Stimulated activated CD4-positive, alpha-beta T cell treated with anti-CD3 and anti-CD28 coated beads, Interleukin-12 subunit alpha, Interleukin-12 subunit beta, amount 100 ng/mL, for 24 hours (primary cell): ENCODE measurements around the gene AHI1.

ENCODE experiments used
- DNase-seq, 2 experiments: peaks; one replicate each; pipeline ENCODE4 v3.0.0-alpha.2; 2020; ENCODE audit warnings: low read depth in 2 of 2

Gene AHI1

GRCh38 chr6:135328136-135328535 is 169.4 kb downstream of the AHI1 start:
- DNase-seq: no peak

- DNase-seq: no peak
Observed at GRCh38 chr6:135325624-135326424, 171.7 kb downstream of the AHI1 start.

GRCh38 chr6:135324531-135324930 is 173.0 kb downstream of the AHI1 start:
- no peak for DNase-seq

- no peak for DNase-seq
Observed at GRCh38 chr6:135323979-135324378, 173.6 kb downstream of the AHI1 start.

- no peak for DNase-seq
Observed at GRCh38 chr6:135323202-135323668, 174.3 kb downstream of the AHI1 start.

GRCh38 chr6:135322427-135323201 is 174.9 kb downstream of the AHI1 start:
- no peak for DNase-seq

- no peak for DNase-seq
Observed at GRCh38 chr6:135320721-135321621, 176.6 kb downstream of the AHI1 start.

GRCh38 chr6:135319819-135320218 is 177.7 kb downstream of the AHI1 start:
- DNase-seq: no peak

GRCh38 chr6:135318738-135319469 is 178.6 kb downstream of the AHI1 start:
- DNase-seq: no peak

GRCh38 chr6:135314543-135314942 is 183.0 kb downstream of the AHI1 start:
- DNase-seq: no peak

- no peak for DNase-seq
Observed at GRCh38 chr6:135311446-135312200, 185.9 kb downstream of the AHI1 start.

GRCh38 chr6:135310291-135310690 is 187.2 kb downstream of the AHI1 start:
- no peak for DNase-seq

- DNase-seq: no peak
Observed at GRCh38 chr6:135306740-135307420, 190.7 kb downstream of the AHI1 start.

GRCh38 chr6:135306166-135306565 is 191.4 kb downstream of the AHI1 start:
- DNase-seq: no peak

- no peak for DNase-seq
Observed at GRCh38 chr6:135305684-135306083, 191.9 kb downstream of the AHI1 start.

- DNase-seq: no peak
Observed at GRCh38 chr6:135304883-135305282, 192.7 kb downstream of the AHI1 start.

GRCh38 chr6:135301304-135301703 is 196.2 kb downstream of the AHI1 start:
- no peak for DNase-seq

GRCh38 chr6:135300576-135300975 is 197.0 kb downstream of the AHI1 start:
- no peak for DNase-seq

GRCh38 chr6:135299256-135299655 is 198.3 kb downstream of the AHI1 start:
- DNase-seq: no peak

GRCh38 chr6:135298455-135298854 is 199.1 kb downstream of the AHI1 start:
- no peak for DNase-seq
